AG09319 (cell line): ENCODE results near the gene MRPL28.
"Not testable (repeated sequence)": the region's sequence is repeated elsewhere in the genome, so short reads cannot be mapped to it uniquely, and the experiment has no call there.

ENCODE experiments used
- DNase-seq: peaks from one replicate; pipeline ENCODE4 v3.0.0-alpha.2; 2010; ENCODE audit warnings: low read depth; ENCODE audit errors: extremely low read depth
- CTCF ChIP-seq: IDR thresholded peaks from 2 replicates; pipeline ENCODE4 v1.5.1; 2011; ENCODE audit warnings: low read depth, mild to moderate bottlenecking, inconsistent platforms, low read length, moderate library complexity

Gene MRPL28

GRCh38 chr16:351804-352520 is 18.4 kb downstream of the MRPL28 start:
- no peak for DNase-seq
- TF ChIP-seq CTCF: no peak

GRCh38 chr16:350203-350602 is 20.1 kb downstream of the MRPL28 start:
- no peak for DNase-seq

GRCh38 chr16:349211-349610 is 21.1 kb downstream of the MRPL28 start:
- TF ChIP-seq CTCF: no peak
- no peak for DNase-seq

More at GRCh38 chr16:350203-350602, 20.1 kb downstream of the MRPL28 start:
- TF ChIP-seq CTCF: no peak

GRCh38 chr16:348495-348894 is 21.8 kb downstream of the MRPL28 start:
- not testable (repeated sequence) for DNase-seq

- TF ChIP-seq CTCF: no peak
- no peak for DNase-seq
Measured at GRCh38 chr16:347203-347602, 23.1 kb downstream of the MRPL28 start.

GRCh38 chr16:346587-346986 is 23.8 kb downstream of the MRPL28 start:
- no peak for TF ChIP-seq CTCF

GRCh38 chr16:345772-346171 is 24.6 kb downstream of the MRPL28 start:
- no peak for TF ChIP-seq CTCF
- DNase-seq: no peak

More at GRCh38 chr16:346587-346986, 23.8 kb downstream of the MRPL28 start:
- DNase-seq: no peak

GRCh38 chr16:342455-343213 is 27.7 kb downstream of the MRPL28 start:
- no peak for TF ChIP-seq CTCF
- DNase-seq: no peak

- not testable (repeated sequence) for DNase-seq
Measured at GRCh38 chr16:341974-342336, 28.4 kb downstream of the MRPL28 start.

GRCh38 chr16:341095-341973 is 29.0 kb downstream of the MRPL28 start:
- DNase-seq: not testable (repeated sequence)
